A172 (cell line): ENCODE results near the gene CXCL17. TPM values are rescaled to one million over a fixed set of nuclear protein-coding genes. Genes with fewer than 3 reads are reported as not detected.
"Not testable (repeated sequence)": the region's sequence is repeated elsewhere in the genome, so short reads cannot be mapped to it uniquely, and the experiment has no call there.

Experiments used
- DNase-seq: peaks from one replicate; pipeline ENCODE4 v3.0.0-alpha.2; 2015; ENCODE audit warnings: low spot score
- total RNA-seq: library from RNA; depleted of rRNA; stranded (reverse); fragments of >200 nt; shearing (Covaris generic); gene quantifications from 2 replicates; pipeline ENCODE4 v1.2.3, GENCODE V29; 2014

CXCL17 gene
- total RNA-seq, 1 experiment from 2014 or later: not detected

DNA sequence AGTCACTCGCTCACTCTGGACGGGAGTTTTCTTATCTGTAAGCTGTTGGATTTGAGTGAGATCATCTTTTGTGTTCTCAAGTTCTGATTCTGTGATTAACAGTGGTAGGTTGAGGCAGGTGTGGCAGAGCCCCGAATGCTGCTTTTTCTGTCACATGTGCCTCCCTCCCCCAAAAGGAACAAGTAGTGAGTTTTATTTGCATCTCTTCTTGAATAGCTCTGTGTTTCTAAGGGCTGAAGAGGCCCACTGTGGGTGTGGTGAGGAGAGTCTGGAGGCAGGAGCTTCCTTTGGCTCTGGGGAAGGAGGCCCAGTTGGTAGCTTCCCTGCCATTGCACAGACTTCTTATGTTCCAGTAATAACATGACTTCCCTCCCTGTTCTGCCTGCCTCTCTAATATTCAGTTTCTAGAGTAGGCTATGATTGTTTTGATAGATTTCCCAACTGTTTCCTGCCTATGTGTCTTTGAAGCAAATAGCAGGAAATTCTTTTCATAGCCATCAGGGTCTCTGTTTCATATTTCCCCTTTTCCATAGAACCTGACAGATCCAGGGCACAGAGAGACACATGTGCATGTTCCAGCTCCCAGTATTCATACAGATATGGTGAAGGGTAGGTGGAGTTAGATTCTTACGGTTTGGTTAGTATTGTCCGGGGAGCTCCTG, 23.9 kb upstream of the CXCL17 start:
- DNase-seq: no peak

- DNase-seq: no peak
These were observed 23.1 kb upstream of the CXCL17 start for GRCh38 chr19:42465827-42466280.

DNA sequence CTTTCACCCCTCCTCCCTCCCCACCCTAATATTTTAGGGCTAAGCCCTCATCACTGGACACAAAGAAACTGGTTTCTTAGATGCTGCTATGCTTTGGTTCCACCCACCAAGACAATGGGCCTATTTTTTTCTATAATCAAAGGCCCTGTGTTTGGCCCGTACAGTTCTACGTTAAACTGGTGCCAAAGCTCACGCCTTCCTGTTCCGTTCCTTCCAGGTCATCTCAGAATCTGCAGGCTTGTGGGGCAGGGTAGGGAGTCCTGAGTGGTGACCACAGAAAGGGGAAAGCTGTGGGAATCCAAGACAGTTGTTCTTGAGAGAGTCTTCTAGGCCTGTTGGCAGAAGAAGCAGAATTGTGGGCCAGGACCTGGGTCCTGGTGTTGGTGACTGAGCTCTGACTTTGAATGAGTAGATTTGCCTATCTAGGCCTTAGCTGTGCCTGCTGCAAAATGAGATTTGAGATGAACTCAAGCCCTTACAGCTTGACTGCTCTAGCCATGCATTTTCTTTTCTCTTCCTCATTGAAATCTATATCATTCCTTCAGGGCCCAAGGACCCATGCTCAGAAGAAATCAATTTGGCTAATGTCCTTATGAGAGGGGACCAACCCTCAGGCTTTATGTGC, 19.1 kb upstream of the CXCL17 start:
- DNase-seq: no peak

DNA sequence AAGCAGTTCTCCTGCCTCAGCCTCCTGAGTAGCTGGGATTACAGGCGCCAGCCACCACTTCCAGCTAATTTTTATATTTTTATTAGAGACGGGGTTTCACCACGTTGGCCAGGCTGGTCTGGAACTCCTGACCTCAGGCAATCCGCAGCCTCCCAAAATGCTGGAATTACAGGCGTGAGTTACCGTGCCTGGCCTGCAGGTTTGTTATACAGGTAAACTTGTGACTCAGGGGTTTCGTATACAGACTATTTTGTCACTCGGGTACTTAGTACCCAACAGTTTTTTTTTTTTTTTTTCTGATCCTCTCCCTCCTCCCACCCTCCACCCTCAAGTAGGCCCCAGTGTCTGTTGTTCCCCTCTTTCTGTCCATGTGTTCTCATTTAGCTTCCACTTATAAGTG, 18.5 kb upstream of the CXCL17 start:
- not testable (repeated sequence) for DNase-seq

DNA sequence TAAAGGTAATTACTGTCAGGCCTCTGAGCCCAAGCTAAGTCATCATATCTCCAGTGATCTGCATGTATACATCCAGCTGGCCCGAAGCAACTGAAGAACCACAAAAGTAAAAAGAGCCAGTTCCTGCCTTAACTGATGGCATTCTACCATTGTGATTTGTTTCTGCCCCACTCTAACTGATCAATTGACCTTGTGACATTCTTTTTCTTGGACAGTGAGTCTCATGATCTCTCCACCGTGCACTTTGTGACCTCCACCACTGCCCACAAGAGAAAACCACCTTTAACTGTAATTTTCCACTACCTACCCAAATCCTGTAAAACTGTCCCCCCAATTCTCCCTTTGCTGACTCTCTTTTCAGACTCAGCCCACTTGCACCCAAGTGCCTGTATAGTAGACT, 17.2 kb upstream of the CXCL17 start:
- no peak for DNase-seq

GRCh38 chr19:42455621-42456081, 12.9 kb upstream of the CXCL17 start:
- peak; percentile 70 for DNase-seq

DNA sequence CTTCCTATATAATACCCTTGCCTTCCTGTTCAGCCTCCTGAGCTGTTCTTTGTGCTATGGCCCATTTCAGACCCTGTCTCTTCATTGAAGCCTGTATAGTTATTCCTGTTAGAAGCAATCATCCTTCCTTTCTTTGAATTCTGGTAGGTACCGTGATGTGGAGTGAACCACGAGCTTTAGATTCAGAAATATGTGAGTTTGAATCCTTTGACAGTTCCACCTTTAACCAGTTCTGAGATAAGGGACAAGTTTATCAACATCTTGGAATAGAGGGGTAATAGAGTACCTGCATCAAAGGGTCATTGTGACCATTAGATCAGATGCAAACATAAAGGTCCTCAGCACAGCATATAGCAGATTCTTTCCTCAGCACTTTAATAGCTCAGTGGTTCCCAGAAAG, 12.3 kb upstream of the CXCL17 start:
- no peak for DNase-seq

GRCh38 chr19:42452590-42452989, 9.8 kb upstream of the CXCL17 start:
- no peak for DNase-seq

GRCh38 chr19:42450314-42450934, 7.7 kb upstream of the CXCL17 start:
- DNase-seq: peak; percentile 77

GRCh38 chr19:42448306-42448705, 5.6 kb upstream of the CXCL17 start:
- DNase-seq: not testable (repeated sequence)

DNA sequence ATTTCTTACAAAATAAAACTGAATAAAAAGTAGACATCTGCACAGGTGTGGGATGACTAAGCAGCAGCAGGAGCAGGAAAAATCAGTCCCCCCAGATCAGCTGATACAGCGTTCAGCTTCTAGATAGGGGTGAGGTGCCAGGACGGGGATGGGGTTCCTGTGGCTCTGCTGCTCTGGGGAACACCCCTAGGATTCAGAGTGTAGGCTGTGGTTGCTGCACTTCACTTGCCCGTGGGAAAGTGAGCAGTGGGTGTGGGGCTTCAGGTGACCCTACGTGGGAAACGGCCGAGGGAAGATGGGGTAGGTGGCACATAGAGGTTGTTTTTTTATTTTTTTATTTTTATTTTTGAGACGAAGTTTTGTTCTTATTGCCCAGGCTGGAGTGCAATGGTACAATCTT, 3.2 kb upstream of the CXCL17 start:
- DNase-seq: no peak

DNA sequence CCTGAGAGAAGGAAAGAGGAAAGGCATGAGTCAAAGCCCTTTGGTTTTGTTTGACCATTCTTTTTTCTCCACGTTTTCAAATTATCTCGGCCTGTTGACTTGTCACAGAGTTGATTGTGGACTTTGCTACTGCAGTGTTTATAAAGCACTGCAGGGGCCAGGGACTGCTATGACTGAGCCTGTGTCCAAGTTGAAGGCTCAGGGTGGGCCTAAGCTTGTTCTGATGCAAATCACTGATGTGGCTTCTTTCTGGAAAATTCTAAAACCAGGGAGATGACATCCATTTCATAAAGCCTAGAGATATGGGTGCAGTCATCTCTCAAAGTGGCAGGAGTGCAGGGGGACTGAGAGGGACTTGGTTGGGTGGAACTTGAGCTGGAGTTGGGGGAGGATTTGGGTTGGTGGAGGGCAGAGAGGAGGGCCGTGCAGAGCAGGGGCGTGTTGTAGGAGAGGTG, 1.2 kb upstream of the CXCL17 start:
- DNase-seq: no peak

- no peak for DNase-seq
These were observed 1.7 kb downstream of the CXCL17 start for GRCh38 chr19:42441049-42441445.

- peak; percentile 62 for DNase-seq
These were observed 2.2 kb downstream of the CXCL17 start for GRCh38 chr19:42440357-42441048.

GRCh38 chr19:42436006-42436405, 6.7 kb downstream of the CXCL17 start:
- no peak for DNase-seq

DNA sequence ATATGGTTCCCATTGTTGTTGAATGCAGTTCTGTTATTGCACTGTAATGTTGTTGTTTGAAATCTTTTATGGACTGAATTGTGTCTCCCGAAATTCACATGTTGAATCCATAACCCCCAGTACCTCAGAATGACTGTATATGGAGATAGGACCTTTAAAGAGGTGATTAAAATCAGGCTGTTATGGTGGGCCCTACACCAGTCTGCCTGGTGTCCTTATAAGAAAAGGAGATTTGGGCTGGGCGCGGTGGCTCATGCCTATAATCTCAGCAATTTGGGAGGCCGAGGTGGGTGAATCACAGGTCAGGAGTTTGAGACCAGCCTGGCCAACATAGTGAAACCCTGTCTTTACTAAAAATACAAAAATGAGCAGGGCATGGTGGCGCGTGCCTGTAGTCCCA, 7.4 kb downstream of the CXCL17 start:
- no peak for DNase-seq

DNA sequence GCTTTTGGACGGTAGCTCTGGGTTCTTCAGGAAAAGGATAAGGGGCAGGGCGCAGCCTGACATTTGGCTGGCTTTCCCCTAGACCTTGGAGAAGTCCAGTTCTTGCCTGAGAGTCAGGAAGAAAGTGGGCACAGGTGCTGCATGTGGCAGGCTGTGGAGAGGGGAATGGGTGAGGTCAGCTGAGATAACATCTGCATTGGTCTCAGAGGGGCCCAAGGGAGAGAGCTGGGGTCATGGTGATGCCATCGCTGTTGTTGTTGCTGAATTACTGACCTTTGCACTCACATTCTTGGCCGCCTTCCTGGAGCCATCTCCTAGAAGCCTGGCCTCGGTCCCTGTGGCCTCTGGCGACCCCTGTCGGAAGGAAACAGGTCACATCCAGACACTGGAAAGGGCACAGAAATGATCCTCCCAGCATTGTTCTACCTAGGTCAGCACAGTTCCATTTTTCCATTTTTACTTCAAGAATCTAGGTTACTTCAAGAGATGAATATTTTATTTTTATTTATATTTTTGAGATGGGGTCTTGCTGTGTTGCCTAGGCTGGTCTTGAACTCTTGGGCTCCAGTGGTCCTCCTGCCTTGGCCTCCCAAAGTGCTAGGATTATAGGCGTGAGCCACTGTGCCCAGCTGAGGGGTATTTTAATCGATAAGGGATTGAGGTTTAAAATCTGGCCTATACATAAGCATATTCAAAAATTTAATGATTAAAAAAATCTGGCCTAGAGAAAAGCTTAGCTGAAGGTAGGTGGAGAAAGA, 9.1 kb downstream of the CXCL17 start:
- no peak for DNase-seq

- DNase-seq: no peak
These were observed 11.3 kb downstream of the CXCL17 start for GRCh38 chr19:42431486-42431885.

- no peak for DNase-seq
These were observed 14.1 kb downstream of the CXCL17 start for GRCh38 chr19:42428676-42429075.

- no peak for DNase-seq
These were observed 15.4 kb downstream of the CXCL17 start, which contains the start of gene LIPE for GRCh38 chr19:42427313-42427712. TSS of gene LIPE (minus strand) at chr19:42427388. CDS start at chr19:42427149, 239 bp downstream.

GRCh38 chr19:42426643-42427042, 16.1 kb downstream of the CXCL17 start:
- no peak for DNase-seq
